ENCODE results near the gene ENPP1.

- TF ChIP-seq POLR2AphosphoS5 (IDR thresholded peaks at IDR 0.05; ENCODE audit: borderline replicate concordance, low read depth, low read length) (no peak), EZH2 (IDR thresholded peaks at IDR 0.05) (no peak)
These were observed 4.6 kb upstream of the ENPP1 start for GRCh38 chr6:131803007-131803769.
